Measurements from ENCODE around the gene AP1M1. TPM values are rescaled to one million over a fixed set of nuclear protein-coding genes. Genes with fewer than 3 reads are reported as not detected.

AP1M1 gene
- total and polyA plus RNA-seq, 4 donors: 31.2 to 85.7 (median 54.2) TPM

DNA sequence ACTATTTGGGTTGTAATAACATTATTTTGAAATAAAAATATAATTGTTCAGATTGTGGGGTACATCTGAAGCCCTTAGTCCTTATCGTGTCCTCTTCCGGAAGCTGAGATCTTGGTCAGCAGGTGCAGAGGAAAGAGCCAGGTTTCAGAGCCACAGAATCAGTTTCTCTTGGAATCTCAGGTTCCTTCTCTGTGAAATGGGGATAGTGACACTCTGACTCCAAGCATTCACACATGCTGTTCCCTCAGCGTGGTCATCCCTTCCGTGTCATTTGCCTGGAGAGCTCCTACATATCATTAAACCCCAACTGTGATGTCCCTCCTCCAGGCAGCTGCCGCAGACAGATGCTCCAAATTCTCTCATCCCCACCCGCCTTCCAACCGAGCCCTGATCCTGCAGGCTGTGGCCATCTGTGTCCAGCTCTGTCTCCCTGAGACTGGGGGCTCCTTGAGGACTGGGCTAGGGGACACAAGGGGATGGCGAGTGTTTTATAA lies 59.8 kb downstream of the AP1M1 start:
- Histone ChIP-seq H3K9me3 (ENCODE audit: control insufficient read depth in 4 of 4, insufficient read depth in 3 of 4, low read length in 3 of 4) (no peaks in the 10 kb centered on the region), H3K27ac (ENCODE audit: low read depth in 1 of 2, low read length in 1 of 2) (peak overlapping the region; percentile 3 to 81), H3K4me1 (ENCODE audit: control insufficient read depth in 5 of 5, insufficient read depth in 5 of 5, low read length in 5 of 5) (peaks cover 0 to 20% (median 5%) of the 10 kb centered on the region in 5 donors), H3K36me3 (ENCODE audit: control insufficient read depth in 4 of 4, insufficient read depth in 4 of 4, low read length in 4 of 4) (no peaks in the 10 kb centered on the region), H3K4me3 (no peak overlapping the region), H3K9ac (ENCODE audit: insufficient read depth in 1 of 2, low read length in 2 of 2) (no peak overlapping the region), H3K27me3 (ENCODE audit: control insufficient read depth in 3 of 3, insufficient read depth in 3 of 3, low read length in 2 of 3) (no peaks in the 10 kb centered on the region)
- no peak for TF ChIP-seq CTCF (IDR thresholded peaks at IDR 0.05; ENCODE audit: control extremely low read depth, extremely low read depth)
- DNase-seq (no peak), ATAC-seq (ENCODE audit: insufficient read depth, low FRiP score) (no peak)
- WGBS, 2 donors: 90 to 92% methylated on average over 8 of the region's 8 CpGs

DNA sequence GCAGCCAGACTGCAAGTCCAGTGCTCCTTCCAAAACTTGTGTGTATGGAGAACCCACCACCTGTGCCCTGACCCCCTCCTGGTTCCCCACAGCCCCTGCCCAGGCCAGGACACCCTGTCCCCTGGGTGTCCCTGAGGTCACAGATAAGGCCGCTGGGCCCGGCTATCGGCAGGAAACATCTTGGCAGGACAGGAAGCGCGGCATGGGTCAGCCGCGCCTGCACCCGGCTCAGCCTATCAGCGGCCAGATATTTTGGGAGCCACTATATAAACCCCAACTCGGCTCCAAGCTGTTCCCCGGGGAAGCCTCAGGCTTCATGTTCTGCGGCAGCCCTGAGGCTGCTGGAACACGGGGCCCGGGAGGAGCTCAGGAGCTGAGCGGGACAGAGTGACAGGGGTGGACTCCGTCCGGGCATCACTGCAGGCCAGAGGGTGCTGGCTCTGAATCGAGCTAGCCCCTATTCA lies 60.8 kb downstream of the AP1M1 start:
- Histone ChIP-seq H3K36me3 (ENCODE audit: control insufficient read depth in 4 of 4, insufficient read depth in 4 of 4, low read length in 4 of 4) (no peaks in the 10 kb centered on the region), H3K4me3 (no peak overlapping the region), H3K27me3 (ENCODE audit: control insufficient read depth in 3 of 3, insufficient read depth in 3 of 3, low read length in 2 of 3) (no peaks in the 10 kb centered on the region), H3K9ac (ENCODE audit: insufficient read depth in 1 of 2, low read length in 2 of 2) (no peak overlapping the region), H3K27ac (ENCODE audit: low read depth in 1 of 2, low read length in 1 of 2) (peak overlapping the region; percentile 67 to 94), H3K4me1 (ENCODE audit: control insufficient read depth in 5 of 5, insufficient read depth in 5 of 5, low read length in 5 of 5) (peaks cover 0 to 19% (median 9%) of the 10 kb centered on the region in 5 donors), H3K9me3 (ENCODE audit: control insufficient read depth in 4 of 4, insufficient read depth in 3 of 4, low read length in 3 of 4) (no peaks in the 10 kb centered on the region)
- DNase-seq: peak; percentile 23 to 69 (median 44)
- no peak for TF ChIP-seq CTCF (IDR thresholded peaks at IDR 0.05; ENCODE audit: control extremely low read depth, extremely low read depth)
- WGBS, 2 donors: 25 to 41% methylated on average over 18 of the region's 18 CpGs
- peak; percentile 71 for ATAC-seq (ENCODE audit: insufficient read depth, low FRiP score)

DNA sequence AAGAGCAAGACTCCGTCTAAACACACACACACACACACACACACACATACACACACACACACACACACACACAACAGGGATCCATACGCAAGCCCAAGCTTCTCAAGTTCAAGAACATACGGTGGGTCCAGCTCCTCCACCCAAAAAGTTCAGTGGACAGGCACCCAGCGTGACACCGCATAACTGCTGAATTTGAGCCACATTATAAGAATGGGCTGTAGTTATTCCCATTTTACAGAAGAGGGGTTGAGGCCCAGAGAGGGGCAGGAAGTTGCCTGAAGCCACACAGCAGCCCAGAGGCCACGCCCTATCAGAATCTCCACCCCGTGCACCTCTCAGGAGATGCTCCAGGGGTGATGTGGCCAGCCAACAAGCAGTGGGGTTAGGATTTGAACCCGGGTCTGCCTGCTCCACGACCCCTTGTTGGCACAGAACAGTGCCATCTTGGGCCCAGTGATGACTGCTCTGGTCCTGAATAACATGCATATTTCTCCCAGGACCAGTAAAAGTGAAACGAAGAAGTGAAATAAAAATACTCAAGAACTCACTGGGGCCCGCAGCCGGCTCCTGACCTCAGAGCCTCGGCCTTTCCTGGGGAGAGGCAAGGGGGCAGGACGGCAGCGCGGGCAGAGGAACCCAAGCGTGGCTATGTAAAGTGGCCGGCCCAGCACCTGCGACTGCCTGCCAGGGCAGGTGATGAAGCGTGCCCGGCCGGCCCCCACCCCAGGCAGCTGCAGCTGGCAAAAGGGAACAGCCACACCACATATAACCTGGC lies 61.9 kb downstream of the AP1M1 start:
- Histone ChIP-seq H3K9me3 (ENCODE audit: control insufficient read depth in 4 of 4, insufficient read depth in 3 of 4, low read length in 3 of 4) (no peaks in the 10 kb centered on the region), H3K4me1 (ENCODE audit: control insufficient read depth in 5 of 5, insufficient read depth in 5 of 5, low read length in 5 of 5) (peaks cover 0 to 15% (median 6%) of the 10 kb centered on the region in 5 donors), H3K27me3 (ENCODE audit: control insufficient read depth in 3 of 3, insufficient read depth in 3 of 3, low read length in 2 of 3) (no peaks in the 10 kb centered on the region), H3K36me3 (ENCODE audit: control insufficient read depth in 4 of 4, insufficient read depth in 4 of 4, low read length in 4 of 4) (no peaks in the 10 kb centered on the region), H3K4me3 (no peak overlapping the region), H3K27ac (ENCODE audit: low read depth in 1 of 2, low read length in 1 of 2) (peak overlapping the region; percentile 67 to 94), H3K9ac (ENCODE audit: insufficient read depth in 1 of 2, low read length in 2 of 2) (no peak overlapping the region)
- TF ChIP-seq CTCF (IDR thresholded peaks at IDR 0.05; ENCODE audit: control extremely low read depth, extremely low read depth): no peak
- WGBS, 2 donors: 60 to 64% methylated on average over 22 of the region's 22 CpGs
- DNase-seq (no peak), ATAC-seq (ENCODE audit: insufficient read depth, low FRiP score) (no peak)

All from lung (tissue), 12 donors.